Subcutaneous abdominal adipose tissue (tissue), 5 donors: ENCODE results near the gene PXYLP1.

Experiments
- H3K27ac ChIP-seq: one replicate; pipeline ENCODE4 v1.7.0; 2013; ENCODE audit warnings: low read depth, mild to moderate bottlenecking, inconsistent platforms, low read length, moderate library complexity
- H3K27me3 ChIP-seq, 5 donors: one replicate each; pipeline ENCODE4 v1.7.0; 2013; ENCODE audit warnings: low read length in 5 of 5, inconsistent platforms in 1 of 5; ENCODE audit not compliant: control insufficient read depth in 5 of 5, insufficient read depth in 4 of 5
- H3K36me3 ChIP-seq, 5 donors: one replicate each; pipeline ENCODE4 v1.7.0; 2013; ENCODE audit warnings: low read length in 5 of 5; ENCODE audit not compliant: control insufficient read depth in 5 of 5, insufficient read depth in 5 of 5
- H3K4me1 ChIP-seq, 5 donors: one replicate each; pipeline ENCODE4 v1.7.0; 2013; ENCODE audit warnings: low read length in 5 of 5, mild to moderate bottlenecking in 3 of 5, moderate library complexity in 1 of 5; ENCODE audit not compliant: control insufficient read depth in 5 of 5, insufficient read depth in 5 of 5
- H3K4me3 ChIP-seq, 5 donors: one replicate each; pipeline ENCODE4 v1.7.0; 2013; ENCODE audit warnings: low read length in 5 of 5, low read depth in 1 of 5
- H3K9ac ChIP-seq, 5 donors: one replicate each; pipeline ENCODE4 v1.7.0; 2013; ENCODE audit warnings: low read length in 5 of 5, mild to moderate bottlenecking in 4 of 5, moderate library complexity in 3 of 5
- H3K9me3 ChIP-seq, 5 donors: one replicate each; pipeline ENCODE4 v1.7.0; 2013; ENCODE audit warnings: low read length in 5 of 5; ENCODE audit not compliant: control insufficient read depth in 5 of 5
- donor health status: healthy.
- donor health status: healthy.
- donor health status: healthy.
- donor health status: healthy.
- donor health status: healthy.

Gene PXYLP1

GRCh38 chr3:141237701-141238521 is 6.3 kb downstream of the PXYLP1 start:
- H3K9me3 ChIP-seq = no peaks in the 10 kb centered on the region
- peaks cover 0 to 4% (median 0%) of the 10 kb centered on the region in 5 donors for H3K36me3 ChIP-seq
- no peak overlapping the region for H3K4me3 ChIP-seq
- H3K27me3 ChIP-seq = no peaks in the 10 kb centered on the region
- H3K9ac ChIP-seq = no peak overlapping the region
- no peak overlapping the region for H3K27ac ChIP-seq
- H3K4me1 ChIP-seq = peaks cover 0 to 22% (median 13%) of the 10 kb centered on the region in 5 donors

GRCh38 chr3:141239511-141240281 is 8.1 kb downstream of the PXYLP1 start:
- peaks cover 0 to 20% (median 13%) of the 10 kb centered on the region in 5 donors for H3K4me1 ChIP-seq
- no peak overlapping the region for H3K27ac ChIP-seq

DNA sequence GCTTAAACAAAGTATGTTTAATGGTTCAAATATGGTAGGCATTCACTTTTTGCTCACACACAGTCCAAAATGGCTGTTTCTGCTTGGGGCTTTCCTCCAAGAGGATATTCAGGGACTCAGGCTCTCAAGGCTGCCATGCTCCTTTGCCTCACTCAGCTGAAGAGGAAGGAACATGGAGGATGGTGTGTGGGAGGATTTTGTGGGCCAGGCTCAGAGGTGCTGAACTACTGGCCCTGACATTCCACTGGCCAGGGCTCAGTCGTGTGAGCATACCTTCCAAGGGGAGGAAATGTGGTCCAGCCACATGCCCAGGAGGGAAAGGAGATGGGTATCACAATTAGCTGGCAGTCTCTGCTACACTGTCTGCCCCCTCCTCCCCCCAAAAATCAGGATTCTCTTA is 8.7 kb downstream of the PXYLP1 start:
- Histone ChIP-seq H3K27me3 (no peaks in the 10 kb centered on the region), H3K4me3 (no peak overlapping the region), H3K4me1 (peaks cover 0 to 20% (median 13%) of the 10 kb centered on the region in 5 donors), H3K36me3 (peaks cover 0 to 4% (median 0%) of the 10 kb centered on the region in 5 donors), H3K9me3 (no peaks in the 10 kb centered on the region), H3K27ac (no peak overlapping the region), H3K9ac (no peak overlapping the region)

More at GRCh38 chr3:141239511-141240281, 8.1 kb downstream of the PXYLP1 start:
- no peak overlapping the region for H3K4me3 ChIP-seq
- H3K27me3 ChIP-seq = no peaks in the 10 kb centered on the region
- no peak overlapping the region for H3K9ac ChIP-seq
- H3K9me3 ChIP-seq = no peaks in the 10 kb centered on the region
- peaks cover 0 to 4% (median 0%) of the 10 kb centered on the region in 5 donors for H3K36me3 ChIP-seq

DNA sequence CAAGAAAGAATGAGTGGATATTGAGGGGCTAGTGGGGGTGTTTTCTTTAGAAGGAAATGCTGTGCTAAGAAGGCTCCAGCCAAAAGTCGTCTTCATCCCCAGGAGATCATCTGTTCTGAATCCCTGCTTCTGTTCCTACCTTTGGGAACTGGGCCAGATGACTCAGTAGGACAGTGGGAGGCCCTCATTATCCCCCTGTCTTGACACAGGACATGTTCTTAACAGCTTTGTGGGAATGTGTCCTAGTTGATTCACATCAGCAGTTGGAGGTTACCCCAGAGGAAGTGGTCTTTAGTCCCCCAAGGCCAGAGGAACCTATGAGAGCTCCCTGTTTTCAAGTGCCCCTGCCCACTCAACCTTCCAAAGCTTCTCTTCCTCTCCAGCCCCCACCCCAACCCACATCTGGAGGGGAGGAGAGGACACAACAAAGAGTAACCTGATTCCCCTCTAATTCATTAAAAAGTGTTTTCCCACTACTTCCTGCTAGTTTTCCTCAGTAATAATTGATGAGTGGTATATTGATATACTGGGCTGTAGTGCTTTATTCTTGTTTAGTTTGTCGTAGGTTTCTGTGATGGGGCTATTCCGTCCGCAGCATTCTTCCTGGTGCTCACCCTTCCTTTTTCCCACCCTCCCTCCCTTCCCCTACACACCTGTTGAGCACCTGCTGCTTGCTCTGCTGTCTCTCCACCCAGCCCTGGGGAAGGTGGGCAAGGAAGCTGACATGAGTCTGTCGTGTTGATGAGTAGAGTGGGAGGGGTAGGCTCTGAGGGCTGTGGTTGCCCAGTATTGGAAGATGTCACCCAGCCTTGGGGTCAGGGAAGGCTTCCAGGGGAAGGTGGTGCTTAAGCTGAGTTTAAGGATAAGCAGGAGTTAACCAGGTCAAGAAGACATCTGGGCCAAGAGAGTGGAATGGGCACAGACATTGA is 9.3 kb downstream of the PXYLP1 start:
- Histone ChIP-seq H3K27ac (no peak overlapping the region), H3K4me1 (peaks cover 0 to 18% (median 7%) of the 10 kb centered on the region in 5 donors)

GRCh38 chr3:141241616-141242376 is 10.2 kb downstream of the PXYLP1 start:
- Histone ChIP-seq H3K27ac (peak overlapping the region; percentile 37), H3K4me3 (no peak overlapping the region), H3K9me3 (no peaks in the 10 kb centered on the region), H3K9ac (no peak overlapping the region), H3K4me1 (peaks cover 0 to 15% (median 5%) of the 10 kb centered on the region in 5 donors), H3K36me3 (peaks cover 0 to 4% (median 0%) of the 10 kb centered on the region in 5 donors), H3K27me3 (no peaks in the 10 kb centered on the region)

More for the DNA sequence above, 9.3 kb downstream of the PXYLP1 start:
- no peak overlapping the region for H3K9ac ChIP-seq
- no peaks in the 10 kb centered on the region for H3K9me3 ChIP-seq
- H3K36me3 ChIP-seq = peaks cover 0 to 4% (median 0%) of the 10 kb centered on the region in 5 donors
- no peak overlapping the region for H3K4me3 ChIP-seq
- no peaks in the 10 kb centered on the region for H3K27me3 ChIP-seq

- no peaks in the 10 kb centered on the region for H3K27me3 ChIP-seq
- no peak overlapping the region for H3K4me3 ChIP-seq
- no peak overlapping the region for H3K9ac ChIP-seq
- H3K4me1 ChIP-seq = peaks cover 0 to 15% (median 5%) of the 10 kb centered on the region in 5 donors
- peak overlapping the region; percentile 37 for H3K27ac ChIP-seq
- peaks cover 0 to 4% (median 0%) of the 10 kb centered on the region in 5 donors for H3K36me3 ChIP-seq
- H3K9me3 ChIP-seq = no peaks in the 10 kb centered on the region
These were observed 10.9 kb downstream of the PXYLP1 start for GRCh38 chr3:141242377-141243092.

DNA sequence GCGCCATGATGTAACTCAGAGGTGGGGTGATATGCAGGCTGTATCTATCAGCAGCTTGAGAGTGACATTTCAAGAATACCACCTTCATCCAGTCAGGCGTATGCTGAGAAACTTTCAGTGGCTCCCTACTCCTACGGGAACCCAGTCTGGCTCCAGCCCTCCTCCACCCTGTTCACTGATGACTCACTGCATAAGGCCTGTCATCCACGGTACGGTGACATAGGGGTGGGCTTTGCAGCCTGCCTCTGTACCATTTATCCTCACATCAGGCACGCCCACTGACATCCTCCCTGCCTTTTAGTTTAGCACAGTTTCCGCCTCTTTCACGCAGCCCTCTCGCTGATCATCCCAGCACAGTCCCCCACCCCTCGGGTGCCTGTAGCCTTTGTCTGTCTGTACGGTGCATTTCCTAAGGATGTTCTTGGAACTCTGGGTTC is 11.7 kb downstream of the PXYLP1 start:
- Histone ChIP-seq H3K4me3 (no peak overlapping the region), H3K27me3 (no peaks in the 10 kb centered on the region), H3K36me3 (no peaks in the 10 kb centered on the region), H3K9me3 (no peaks in the 10 kb centered on the region), H3K4me1 (peaks cover 0 to 15% (median 5%) of the 10 kb centered on the region in 5 donors), H3K9ac (no peak overlapping the region), H3K27ac (no peak overlapping the region)

DNA sequence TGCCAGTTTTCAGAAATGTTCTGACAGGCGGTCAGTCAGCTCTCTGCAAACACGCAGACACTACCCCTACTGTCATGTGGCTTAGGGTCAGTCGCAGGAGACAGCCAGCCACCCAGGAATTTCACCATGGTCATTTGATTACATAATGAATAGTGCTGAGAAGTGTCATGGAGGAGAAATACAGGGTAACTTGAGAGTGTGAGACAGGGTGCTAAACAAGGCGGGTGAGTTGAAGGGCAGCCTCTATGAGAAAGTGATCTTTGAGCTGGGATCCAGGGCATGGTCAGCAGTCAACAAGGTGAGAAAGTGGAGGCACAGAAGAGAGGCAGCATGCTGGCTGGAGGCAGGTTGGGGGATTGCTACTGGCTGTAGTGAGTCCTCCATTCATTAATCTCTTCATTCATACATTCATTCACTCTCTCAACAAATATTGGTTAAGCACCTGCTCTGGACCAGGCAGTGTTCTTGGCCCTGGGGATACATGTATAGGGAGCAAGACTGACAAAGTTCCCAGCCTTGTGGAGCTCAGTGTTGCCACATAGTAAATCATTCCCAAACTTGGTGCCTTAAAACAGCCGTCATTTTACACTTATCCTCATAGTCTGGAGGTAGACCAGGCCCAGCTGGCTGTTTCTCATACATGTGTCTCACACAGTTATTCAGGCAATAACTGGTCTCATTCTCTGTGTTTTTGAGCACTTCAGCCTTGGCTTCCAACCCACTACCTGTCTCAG is 14.8 kb downstream of the PXYLP1 start:
- no peak overlapping the region for H3K4me3 ChIP-seq
- no peaks in the 10 kb centered on the region for H3K9me3 ChIP-seq
- H3K27ac ChIP-seq = no peak overlapping the region
- H3K27me3 ChIP-seq = no peaks in the 10 kb centered on the region
- no peaks in the 10 kb centered on the region for H3K36me3 ChIP-seq
- H3K9ac ChIP-seq = no peak overlapping the region
- H3K4me1 ChIP-seq = peaks cover 0 to 13% (median 4%) of the 10 kb centered on the region in 5 donors
